ENCODE measurements around the gene ALDH1A1. TPM values are rescaled to one million over a fixed set of nuclear protein-coding genes. Genes with fewer than 3 reads are reported as not detected.

Gene ALDH1A1
- polyA plus RNA-seq, 1 of the 3 experiments (the other 2 are of a cell fraction), result 0.03 TPM

GRCh38 chr9:72875221-72875620 lies 77.6 kb downstream of the ALDH1A1 start:
- Histone ChIP-seq H3K9ac (no peak overlapping the region), H3K4me1 (ENCODE audit: control insufficient read depth in 1 of 2, insufficient read depth in 2 of 2, low read depth in 1 of 2, low read length in 1 of 2) (no peaks in the 10 kb centered on the region), H3K9me2 (no peaks in the 10 kb centered on the region), H4K20me1 (ENCODE audit: insufficient read depth) (no peaks in the 10 kb centered on the region), H3K36me3 (replicated peaks in 1 of 2; ENCODE audit: control insufficient read depth in 1 of 2, insufficient read depth in 2 of 2, low read length in 1 of 2) (no peaks in the 10 kb centered on the region), H3F3A (replicated peaks; ENCODE audit: insufficient read depth) (no peaks in the 10 kb centered on the region), H3K4me2 (no peak overlapping the region), H2AFZ (ENCODE audit: low read depth) (no peak overlapping the region), H3K79me2 (ENCODE audit: insufficient read depth) (no peaks in the 10 kb centered on the region), H3K4me3 (ENCODE audit: low read depth in 2 of 2, low read length in 1 of 2) (no peak overlapping the region), H3K9me3 (no peaks in the 10 kb centered on the region), H3K27me3 (ENCODE audit: insufficient read depth) (peaks cover 8% of the 10 kb centered on the region; the same call in 1 of the 2 replicates), H3K27ac (ENCODE audit: low read depth in 2 of 2, low read length in 1 of 2) (no peak overlapping the region)
- ChIA-PET CTCF (no interaction called here), POLR2A (no interaction called here)
- TF ChIP-seq TEAD4 (IDR thresholded peaks at IDR 0.05; ENCODE audit: borderline replicate concordance, insufficient read depth) (no peak), GABPA (IDR thresholded peaks at IDR 0.05; ENCODE audit: low read depth) (no peak), JUND (IDR thresholded peaks at IDR 0.05) (no peak), RCOR1 (IDR thresholded peaks at IDR 0.05; ENCODE audit: low read length) (no peak), MAX (IDR thresholded peaks at IDR 0.05; ENCODE audit: low read depth) (no peak), CTCF (IDR thresholded peaks at IDR 0.05) (no peak), MXI1 (IDR thresholded peaks at IDR 0.05; ENCODE audit: low read depth, low read length) (no peak), ZBTB33 (IDR thresholded peaks at IDR 0.05; ENCODE audit: borderline replicate concordance, low read depth) (no peak), ELF1 (IDR thresholded peaks at IDR 0.05) (no peak), GATA2 (CRISPR knock-in tag; IDR thresholded peaks at IDR 0.05) (no peak), RAD21 (IDR thresholded peaks at IDR 0.05; ENCODE audit: low read length) (no peak), IRF3 (IDR thresholded peaks at IDR 0.05; ENCODE audit: low read depth, low read length) (no peak), EZH2phosphoT487 (IDR thresholded peaks at IDR 0.05; ENCODE audit: borderline replicate concordance, low read depth) (no peak), FOSL2 (IDR thresholded peaks at IDR 0.05; ENCODE audit: borderline replicate concordance, low read depth) (no peak), EP300 (IDR thresholded peaks at IDR 0.05; ENCODE audit: borderline replicate concordance in 1 of 2, low read depth in 1 of 2, low read length in 1 of 2) (no peak), REST (IDR thresholded peaks at IDR 0.05; ENCODE audit: low read depth, low read length) (no peak), SIN3A (IDR thresholded peaks at IDR 0.05; ENCODE audit: borderline replicate concordance, low read depth, low read length) (no peak), TAF1 (IDR thresholded peaks at IDR 0.05; ENCODE audit: borderline replicate concordance, low read depth, low read length) (no peak)
- TF ChIP-seq, protein P1, sequence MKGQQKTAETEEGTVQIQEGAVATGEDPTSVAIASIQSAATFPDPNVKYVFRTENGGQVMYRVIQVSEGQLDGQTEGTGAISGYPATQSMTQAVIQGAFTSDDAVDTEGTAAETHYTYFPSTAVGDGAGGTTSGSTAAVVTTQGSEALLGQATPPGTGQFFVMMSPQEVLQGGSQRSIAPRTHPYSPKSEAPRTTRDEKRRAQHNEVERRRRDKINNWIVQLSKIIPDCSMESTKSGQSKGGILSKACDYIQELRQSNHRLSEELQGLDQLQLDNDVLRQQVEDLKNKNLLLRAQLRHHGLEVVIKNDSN (IDR thresholded peaks at IDR 0.05; ENCODE audit: borderline replicate concordance, low read depth), result no peak
- DNase-seq, result no peak
